ENCODE measurements around the gene ANAPC16.

Gene ANAPC16

DNA sequence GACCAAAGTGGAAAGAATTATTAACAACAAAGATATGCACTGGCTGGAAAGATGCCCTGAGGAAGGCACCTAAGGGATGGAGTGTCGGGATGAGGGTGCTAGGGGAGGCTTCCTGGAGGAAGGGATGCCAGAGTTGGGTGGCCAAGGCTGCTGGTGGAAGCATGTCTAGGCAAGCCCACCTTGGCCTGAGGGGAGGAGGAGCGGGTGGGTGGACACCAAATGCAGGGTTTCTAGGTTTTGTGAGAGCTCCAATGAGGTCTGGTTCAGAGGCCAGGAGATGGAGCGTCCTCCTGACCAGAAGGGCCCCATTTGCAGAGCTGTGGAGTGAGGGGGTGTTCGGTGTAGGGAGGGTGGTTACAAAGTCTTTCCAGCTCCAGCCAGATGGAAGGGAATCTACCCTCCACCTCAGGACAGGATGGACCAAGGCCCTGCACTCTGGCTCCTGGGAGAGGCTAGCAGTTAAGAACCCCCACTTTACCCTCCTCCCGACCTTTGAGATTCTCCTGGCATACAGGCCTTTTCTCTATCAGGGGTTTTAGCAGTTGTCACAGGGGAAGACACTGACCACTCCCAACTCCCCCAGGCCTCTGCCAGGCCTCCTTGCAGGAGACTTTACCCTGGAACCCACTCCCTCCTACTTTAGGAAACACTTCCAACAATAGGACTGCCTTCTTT is 54.9 kb downstream of the ANAPC16 start:
- TF ChIP-seq, protein P1, sequence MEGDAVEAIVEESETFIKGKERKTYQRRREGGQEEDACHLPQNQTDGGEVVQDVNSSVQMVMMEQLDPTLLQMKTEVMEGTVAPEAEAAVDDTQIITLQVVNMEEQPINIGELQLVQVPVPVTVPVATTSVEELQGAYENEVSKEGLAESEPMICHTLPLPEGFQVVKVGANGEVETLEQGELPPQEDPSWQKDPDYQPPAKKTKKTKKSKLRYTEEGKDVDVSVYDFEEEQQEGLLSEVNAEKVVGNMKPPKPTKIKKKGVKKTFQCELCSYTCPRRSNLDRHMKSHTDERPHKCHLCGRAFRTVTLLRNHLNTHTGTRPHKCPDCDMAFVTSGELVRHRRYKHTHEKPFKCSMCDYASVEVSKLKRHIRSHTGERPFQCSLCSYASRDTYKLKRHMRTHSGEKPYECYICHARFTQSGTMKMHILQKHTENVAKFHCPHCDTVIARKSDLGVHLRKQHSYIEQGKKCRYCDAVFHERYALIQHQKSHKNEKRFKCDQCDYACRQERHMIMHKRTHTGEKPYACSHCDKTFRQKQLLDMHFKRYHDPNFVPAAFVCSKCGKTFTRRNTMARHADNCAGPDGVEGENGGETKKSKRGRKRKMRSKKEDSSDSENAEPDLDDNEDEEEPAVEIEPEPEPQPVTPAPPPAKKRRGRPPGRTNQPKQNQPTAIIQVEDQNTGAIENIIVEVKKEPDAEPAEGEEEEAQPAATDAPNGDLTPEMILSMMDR (IDR thresholded peaks at IDR 0.05; ENCODE audit: insufficient read depth, low read length), result no peak
- TF ChIP-seq POLR2AphosphoS5 (IDR thresholded peaks at IDR 0.05; ENCODE audit: low read depth) (no peak), SPI1 (IDR thresholded peaks at IDR 0.05; ENCODE audit: borderline replicate concordance, low read depth) (no peak), GABPA (IDR thresholded peaks at IDR 0.05; ENCODE audit: low read depth) (no peak)
- TF ChIP-seq, protein P2, sequence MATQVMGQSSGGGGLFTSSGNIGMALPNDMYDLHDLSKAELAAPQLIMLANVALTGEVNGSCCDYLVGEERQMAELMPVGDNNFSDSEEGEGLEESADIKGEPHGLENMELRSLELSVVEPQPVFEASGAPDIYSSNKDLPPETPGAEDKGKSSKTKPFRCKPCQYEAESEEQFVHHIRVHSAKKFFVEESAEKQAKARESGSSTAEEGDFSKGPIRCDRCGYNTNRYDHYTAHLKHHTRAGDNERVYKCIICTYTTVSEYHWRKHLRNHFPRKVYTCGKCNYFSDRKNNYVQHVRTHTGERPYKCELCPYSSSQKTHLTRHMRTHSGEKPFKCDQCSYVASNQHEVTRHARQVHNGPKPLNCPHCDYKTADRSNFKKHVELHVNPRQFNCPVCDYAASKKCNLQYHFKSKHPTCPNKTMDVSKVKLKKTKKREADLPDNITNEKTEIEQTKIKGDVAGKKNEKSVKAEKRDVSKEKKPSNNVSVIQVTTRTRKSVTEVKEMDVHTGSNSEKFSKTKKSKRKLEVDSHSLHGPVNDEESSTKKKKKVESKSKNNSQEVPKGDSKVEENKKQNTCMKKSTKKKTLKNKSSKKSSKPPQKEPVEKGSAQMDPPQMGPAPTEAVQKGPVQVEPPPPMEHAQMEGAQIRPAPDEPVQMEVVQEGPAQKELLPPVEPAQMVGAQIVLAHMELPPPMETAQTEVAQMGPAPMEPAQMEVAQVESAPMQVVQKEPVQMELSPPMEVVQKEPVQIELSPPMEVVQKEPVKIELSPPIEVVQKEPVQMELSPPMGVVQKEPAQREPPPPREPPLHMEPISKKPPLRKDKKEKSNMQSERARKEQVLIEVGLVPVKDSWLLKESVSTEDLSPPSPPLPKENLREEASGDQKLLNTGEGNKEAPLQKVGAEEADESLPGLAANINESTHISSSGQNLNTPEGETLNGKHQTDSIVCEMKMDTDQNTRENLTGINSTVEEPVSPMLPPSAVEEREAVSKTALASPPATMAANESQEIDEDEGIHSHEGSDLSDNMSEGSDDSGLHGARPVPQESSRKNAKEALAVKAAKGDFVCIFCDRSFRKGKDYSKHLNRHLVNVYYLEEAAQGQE (IDR thresholded peaks at IDR 0.05; ENCODE audit: insufficient replicate concordance, low read depth), result no peak
- no peak for DNase-seq (ENCODE audit: low read depth in 1 of 2, low spot score in 1 of 2)
- no peak overlapping the region for H3K27ac ChIP-seq (replicated peaks)

DNA sequence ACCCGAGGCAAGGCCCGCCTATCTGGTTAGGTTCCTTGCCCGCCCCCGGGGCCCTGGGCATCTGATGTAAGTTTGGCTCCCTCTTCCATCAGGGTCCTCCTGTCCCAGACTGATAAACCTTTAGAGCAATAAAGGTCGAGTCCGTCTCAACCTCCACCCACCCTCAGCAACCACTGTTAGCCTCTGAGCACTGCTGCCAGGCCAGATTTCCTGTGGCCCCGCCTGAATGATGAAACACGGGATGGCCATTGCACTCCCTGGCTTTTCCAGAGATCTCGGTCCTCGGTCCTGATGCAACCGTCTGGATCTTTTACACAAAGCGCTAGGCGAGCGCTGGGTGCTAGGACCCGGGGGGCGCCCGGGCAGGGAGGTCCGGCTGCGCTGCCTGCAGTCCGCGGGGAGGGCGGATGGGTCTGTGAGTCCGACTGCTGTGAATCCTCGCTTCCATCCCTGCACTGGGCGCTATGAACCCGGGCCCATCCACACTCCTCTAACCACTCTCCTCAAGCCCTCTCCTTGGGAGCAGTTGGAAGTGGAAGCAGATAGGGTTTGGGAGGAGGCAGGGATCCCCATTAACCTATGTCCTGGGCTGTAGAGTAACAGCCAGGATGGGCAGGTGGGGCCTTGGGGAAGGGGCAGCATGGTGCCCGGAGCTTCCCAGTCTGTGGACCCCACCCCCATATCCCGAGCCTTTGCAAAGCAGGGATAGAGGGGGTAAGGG is 57.0 kb downstream of the ANAPC16 start:
- Histone ChIP-seq H3K4me3 (replicated peaks; ENCODE audit: insufficient read depth, low read length) (peak overlapping the region; percentile 90), H3K27me3 (ENCODE audit: insufficient read depth, poor library complexity, severe bottlenecking) (no peaks in the 10 kb centered on the region), H3K27ac (replicated peaks) (no peak overlapping the region)
- TF ChIP-seq POLR2AphosphoS5 (IDR thresholded peaks at IDR 0.05; ENCODE audit: low read depth) (no peak; the same call in 1 of the 2 replicates), SPI1 (IDR thresholded peaks at IDR 0.05; ENCODE audit: borderline replicate concordance, low read depth) (no peak), GABPA (IDR thresholded peaks at IDR 0.05; ENCODE audit: low read depth) (no peak)
- TF ChIP-seq, protein P2 (IDR thresholded peaks at IDR 0.05; ENCODE audit: insufficient replicate concordance, low read depth), result no peak
- TF ChIP-seq, protein P1 (IDR thresholded peaks at IDR 0.05; ENCODE audit: insufficient read depth, low read length), result no peak
- DNase-seq (ENCODE audit: low read depth in 1 of 2, low spot score in 1 of 2), result peak in 1 of 2 experiments; percentile 54

More for the DNA sequence above, 54.9 kb downstream of the ANAPC16 start:
- H3K27me3 ChIP-seq (ENCODE audit: insufficient read depth, poor library complexity, severe bottlenecking), result no peaks in the 10 kb centered on the region
- H3K4me3 ChIP-seq (replicated peaks; ENCODE audit: insufficient read depth, low read length), result no peak overlapping the region

DNA sequence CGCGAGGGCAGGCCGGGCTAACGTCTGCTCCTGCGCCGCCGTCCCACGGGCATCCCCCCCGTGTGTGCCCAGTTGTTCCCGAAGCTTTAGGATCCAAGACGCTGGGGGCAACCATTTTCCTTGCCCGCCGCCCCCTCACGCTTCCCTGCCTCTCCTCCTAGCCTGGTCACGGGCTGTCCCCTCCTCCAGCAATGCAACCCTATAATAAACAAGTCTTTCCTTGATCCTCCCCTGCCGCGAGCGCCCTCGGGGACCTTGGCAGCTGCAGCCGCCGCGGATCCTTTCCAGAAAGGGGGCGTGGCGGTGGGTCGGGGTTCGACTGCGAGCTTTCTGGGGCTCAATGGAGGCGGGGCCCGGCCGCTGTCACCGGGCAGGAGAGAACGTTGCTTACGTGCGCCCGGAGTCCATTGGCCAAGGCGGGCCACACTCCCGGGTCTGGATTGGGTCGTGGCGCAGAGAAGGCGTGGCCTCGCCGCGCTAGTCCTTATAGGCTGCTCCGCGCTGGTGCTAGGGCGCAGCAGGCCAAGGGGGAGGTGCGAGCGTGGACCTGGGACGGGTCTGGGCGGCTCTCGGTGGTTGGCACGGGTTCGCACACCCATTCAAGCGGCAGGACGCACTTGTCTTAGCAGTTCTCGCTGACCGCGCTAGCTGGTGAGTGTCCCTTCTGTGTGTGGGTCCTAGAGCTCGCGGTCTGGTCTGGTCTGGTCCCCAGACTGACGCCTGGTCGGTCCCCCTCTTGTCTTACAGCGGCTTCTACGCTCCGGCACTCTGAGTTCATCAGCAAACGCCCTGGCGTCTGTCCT is 57.8 kb downstream of the ANAPC16 start, which contains the start of gene DDIT4:
Gene DDIT4, plus strand, starts transcription at position 515 of the 803 bp plus-strand sequence. CDS start 293 bp downstream, outside the sequence.
- Histone ChIP-seq H3K27me3 (ENCODE audit: insufficient read depth, poor library complexity, severe bottlenecking) (no peaks in the 10 kb centered on the region), H3K4me3 (replicated peaks; ENCODE audit: insufficient read depth, low read length) (peak within 1 kb of the TSS; percentile 90), H3K27ac (replicated peaks) (peak within 1 kb of the TSS; percentile 72)
- peak; percentile 98 to 99 for DNase-seq (ENCODE audit: low read depth in 1 of 2, low spot score in 1 of 2)
- TF ChIP-seq, protein P2 (IDR thresholded peaks at IDR 0.05; ENCODE audit: insufficient replicate concordance, low read depth), result no peak
- TF ChIP-seq POLR2AphosphoS5 (IDR thresholded peaks at IDR 0.05; ENCODE audit: low read depth) (peak; percentile 99), SPI1 (IDR thresholded peaks at IDR 0.05; ENCODE audit: borderline replicate concordance, low read depth) (no peak), GABPA (IDR thresholded peaks at IDR 0.05; ENCODE audit: low read depth) (no peak)
- TF ChIP-seq, protein P1 (IDR thresholded peaks at IDR 0.05; ENCODE audit: insufficient read depth, low read length), result no peak

Measured in HL-60 (cell line).